ENCODE measurements around the gene MESP2. TPM values are rescaled to one million over a fixed set of nuclear protein-coding genes. Genes with fewer than 3 reads are reported as not detected.

Gene MESP2, protein sequence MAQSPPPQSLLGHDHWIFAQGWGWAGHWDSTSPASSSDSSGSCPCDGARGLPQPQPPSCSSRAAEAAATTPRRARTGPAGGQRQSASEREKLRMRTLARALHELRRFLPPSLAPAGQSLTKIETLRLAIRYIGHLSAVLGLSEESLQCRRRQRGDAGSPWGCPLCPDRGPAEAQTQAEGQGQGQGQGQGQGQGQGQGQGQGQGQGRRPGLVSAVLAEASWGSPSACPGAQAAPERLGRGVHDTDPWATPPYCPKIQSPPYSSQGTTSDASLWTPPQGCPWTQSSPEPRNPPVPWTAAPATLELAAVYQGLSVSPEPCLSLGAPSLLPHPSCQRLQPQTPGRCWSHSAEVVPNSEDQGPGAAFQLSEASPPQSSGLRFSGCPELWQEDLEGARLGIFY
- total RNA-seq (2021) (0.26 and 0.81 TPM in 2 replicates), Bru-seq, nascent RNA (percentile 11 among the genes with signal in this experiment), BruChase-seq, experiment 1, labeled RNA remaining after a 2-hour chase (not detected), BruChase-seq, experiment 2, labeled RNA remaining after a 6-hour chase (percentile 10 among the genes with signal in this experiment)
- long read RNA-seq, partial matches to known transcripts: 0 of 1 reads
- long read RNA-seq, other reads (novel, unspliced or antisense): 0 of 1 reads

DNA sequence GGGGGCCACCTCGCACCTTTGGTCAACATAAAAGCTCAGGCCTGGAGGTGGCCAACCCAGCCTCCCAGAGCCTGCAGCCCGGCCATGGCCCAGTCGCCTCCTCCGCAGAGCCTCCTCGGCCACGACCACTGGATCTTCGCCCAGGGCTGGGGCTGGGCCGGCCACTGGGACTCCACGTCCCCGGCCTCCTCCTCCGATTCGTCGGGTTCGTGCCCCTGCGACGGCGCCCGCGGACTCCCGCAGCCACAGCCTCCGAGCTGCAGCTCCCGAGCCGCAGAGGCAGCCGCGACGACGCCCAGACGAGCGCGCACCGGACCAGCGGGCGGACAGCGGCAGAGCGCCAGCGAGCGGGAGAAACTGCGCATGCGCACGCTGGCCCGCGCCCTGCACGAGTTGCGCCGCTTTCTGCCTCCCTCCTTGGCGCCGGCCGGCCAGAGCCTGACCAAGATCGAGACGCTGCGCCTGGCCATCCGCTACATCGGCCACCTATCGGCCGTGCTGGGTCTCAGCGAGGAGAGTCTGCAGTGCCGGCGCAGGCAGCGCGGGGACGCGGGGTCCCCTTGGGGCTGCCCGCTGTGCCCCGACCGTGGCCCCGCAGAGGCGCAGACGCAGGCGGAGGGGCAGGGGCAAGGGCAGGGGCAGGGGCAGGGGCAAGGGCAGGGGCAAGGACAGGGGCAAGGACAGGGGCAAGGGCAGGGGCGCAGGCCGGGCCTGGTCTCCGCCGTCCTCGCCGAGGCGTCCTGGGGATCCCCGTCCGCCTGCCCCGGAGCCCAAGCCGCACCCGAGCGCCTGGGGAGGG lies at the start of gene MESP2:
MESP2 (plus strand) TSS at position 59 of the 799 bp plus-strand sequence; CDS start at position 85, 26 bp downstream.
- TF ChIP-seq, protein P1, sequence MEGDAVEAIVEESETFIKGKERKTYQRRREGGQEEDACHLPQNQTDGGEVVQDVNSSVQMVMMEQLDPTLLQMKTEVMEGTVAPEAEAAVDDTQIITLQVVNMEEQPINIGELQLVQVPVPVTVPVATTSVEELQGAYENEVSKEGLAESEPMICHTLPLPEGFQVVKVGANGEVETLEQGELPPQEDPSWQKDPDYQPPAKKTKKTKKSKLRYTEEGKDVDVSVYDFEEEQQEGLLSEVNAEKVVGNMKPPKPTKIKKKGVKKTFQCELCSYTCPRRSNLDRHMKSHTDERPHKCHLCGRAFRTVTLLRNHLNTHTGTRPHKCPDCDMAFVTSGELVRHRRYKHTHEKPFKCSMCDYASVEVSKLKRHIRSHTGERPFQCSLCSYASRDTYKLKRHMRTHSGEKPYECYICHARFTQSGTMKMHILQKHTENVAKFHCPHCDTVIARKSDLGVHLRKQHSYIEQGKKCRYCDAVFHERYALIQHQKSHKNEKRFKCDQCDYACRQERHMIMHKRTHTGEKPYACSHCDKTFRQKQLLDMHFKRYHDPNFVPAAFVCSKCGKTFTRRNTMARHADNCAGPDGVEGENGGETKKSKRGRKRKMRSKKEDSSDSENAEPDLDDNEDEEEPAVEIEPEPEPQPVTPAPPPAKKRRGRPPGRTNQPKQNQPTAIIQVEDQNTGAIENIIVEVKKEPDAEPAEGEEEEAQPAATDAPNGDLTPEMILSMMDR (conservative IDR thresholded peaks at IDR 0.05; ENCODE audit: low read depth, low read length): no peak
- no peak for TF ChIP-seq EZH2 (IDR thresholded peaks at IDR 0.05; ENCODE audit: borderline replicate concordance, low read depth, low read length, poor library complexity, severe bottlenecking)
- no peak within 1 kb of the TSS for H3K27ac ChIP-seq (ENCODE audit: low read depth, low read length, poor library complexity, severe bottlenecking)
- no peaks in the 10 kb centered on the region for H3K27me3 ChIP-seq (replicated peaks; ENCODE audit: insufficient read depth, low read depth, low read length, poor library complexity)
- no TSS peak for BruUV-seq (replicated peaks)
- H3K9me3 ChIP-seq (ENCODE audit: low read depth, low read length, poor library complexity, severe bottlenecking): no peaks in the 10 kb centered on the region
- intact Hi-C loops (cut with micrococcal nuclease; ENCODE audit: unreplicated experiment): no loop called here
- H3K36me3 ChIP-seq (ENCODE audit: insufficient read depth, low read length, poor library complexity, severe bottlenecking): no peaks in the 10 kb centered on the region
- POLR2A ChIA-PET (ENCODE audit: low non-redundant PET): no interaction called here
- peak within 1 kb of the TSS; percentile 43 for H3K4me3 ChIP-seq (ENCODE audit: low read depth, low read length, poor library complexity, severe bottlenecking)
- H3K4me1 ChIP-seq (ENCODE audit: insufficient read depth, low read length, poor library complexity, severe bottlenecking): peaks cover 10% of the 10 kb centered on the region
- CTCF ChIA-PET: no interaction called here
- DNase-seq (ENCODE audit: low spot score): peak; percentile 73

DNA sequence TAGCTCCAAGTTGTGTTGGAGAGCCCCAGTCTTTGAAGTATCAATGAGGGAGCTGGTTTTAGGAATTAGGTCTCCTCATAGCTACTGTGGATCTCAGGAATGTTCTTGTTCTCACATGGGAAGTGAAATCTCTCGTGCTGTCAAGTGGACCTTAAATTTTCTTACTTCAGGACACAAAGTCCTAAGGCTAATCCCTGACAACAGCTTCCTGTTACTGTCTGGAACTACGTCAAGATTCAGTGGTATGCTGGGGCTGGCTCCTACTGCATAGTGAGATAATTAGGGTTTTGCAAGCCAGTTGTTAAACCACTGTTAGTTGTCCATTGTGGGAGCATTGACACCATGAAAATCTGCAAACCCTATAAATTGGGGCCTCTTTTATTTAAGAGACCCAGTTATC lies 47.9 kb upstream of the MESP2 start:
- Histone ChIP-seq H3K4me3 (ENCODE audit: low read depth, low read length, poor library complexity, severe bottlenecking) (no peak overlapping the region), H3K36me3 (ENCODE audit: insufficient read depth, low read length, poor library complexity, severe bottlenecking) (no peaks in the 10 kb centered on the region), H3K27ac (ENCODE audit: low read depth, low read length, poor library complexity, severe bottlenecking) (no peak overlapping the region), H3K27me3 (replicated peaks; ENCODE audit: insufficient read depth, low read depth, low read length, poor library complexity) (no peaks in the 10 kb centered on the region), H3K9me3 (ENCODE audit: low read depth, low read length, poor library complexity, severe bottlenecking) (no peaks in the 10 kb centered on the region), H3K4me1 (ENCODE audit: insufficient read depth, low read length, poor library complexity, severe bottlenecking) (peaks cover 10% of the 10 kb centered on the region)
- CTCF ChIA-PET: interaction anchor here (0.6 kb wide), 1 partner anchor 11 kb away, joined by 3 read pairs; no protein-coding TSS in a partner anchor
- intact Hi-C loops (cut with micrococcal nuclease; ENCODE audit: unreplicated experiment): no loop called here
- POLR2A ChIA-PET (ENCODE audit: low non-redundant PET): no interaction called here
- DNase-seq (ENCODE audit: low spot score): peak; percentile 66
- no peak for TF ChIP-seq EZH2 (IDR thresholded peaks at IDR 0.05; ENCODE audit: borderline replicate concordance, low read depth, low read length, poor library complexity, severe bottlenecking)
- TF ChIP-seq, protein P1 (conservative IDR thresholded peaks at IDR 0.05; ENCODE audit: low read depth, low read length): no peak
- no TSS peak for BruUV-seq (replicated peaks)

DNA sequence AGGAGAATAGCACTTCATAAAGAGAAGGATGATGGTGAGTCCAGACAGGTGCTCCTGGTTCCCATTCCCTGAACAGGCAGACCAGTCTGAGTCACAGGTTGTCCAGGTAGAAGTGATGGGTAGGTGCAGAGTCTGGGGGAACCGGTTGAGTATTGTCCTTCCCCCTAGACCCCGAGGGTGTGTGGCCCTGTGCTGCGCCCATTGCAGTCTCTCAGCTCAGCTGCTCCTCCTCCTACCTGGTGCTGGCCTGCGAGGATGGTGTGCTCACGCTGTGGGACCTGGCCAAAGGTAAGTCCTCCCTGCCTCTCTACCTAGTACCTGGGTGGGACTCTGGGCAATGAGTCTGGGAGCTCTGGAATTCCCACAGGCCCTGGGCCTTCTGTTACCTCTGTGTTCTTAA lies 44.9 kb upstream of the MESP2 start:
- no peak overlapping the region for H3K4me3 ChIP-seq (ENCODE audit: low read depth, low read length, poor library complexity, severe bottlenecking)
- ChIA-PET CTCF (no interaction called here), POLR2A (ENCODE audit: low non-redundant PET) (interaction anchor here (0.5 kb wide), 1 partner anchor 154 kb away, joined by 15 read pairs; no protein-coding TSS in a partner anchor)
- no peaks in the 10 kb centered on the region for H3K9me3 ChIP-seq (ENCODE audit: low read depth, low read length, poor library complexity, severe bottlenecking)
- no TSS peak for BruUV-seq (replicated peaks)
- H3K36me3 ChIP-seq (ENCODE audit: insufficient read depth, low read length, poor library complexity, severe bottlenecking): no peaks in the 10 kb centered on the region
- no peak overlapping the region for H3K27ac ChIP-seq (ENCODE audit: low read depth, low read length, poor library complexity, severe bottlenecking)
- DNase-seq (ENCODE audit: low spot score): no peak
- no peaks in the 10 kb centered on the region for H3K27me3 ChIP-seq (replicated peaks; ENCODE audit: insufficient read depth, low read depth, low read length, poor library complexity)
- intact Hi-C loops (cut with micrococcal nuclease; ENCODE audit: unreplicated experiment): no loop called here
- peaks cover 10% of the 10 kb centered on the region for H3K4me1 ChIP-seq (ENCODE audit: insufficient read depth, low read length, poor library complexity, severe bottlenecking)
- no peak for TF ChIP-seq EZH2 (IDR thresholded peaks at IDR 0.05; ENCODE audit: borderline replicate concordance, low read depth, low read length, poor library complexity, severe bottlenecking)
- TF ChIP-seq, protein P1 (conservative IDR thresholded peaks at IDR 0.05; ENCODE audit: low read depth, low read length): no peak

Data from A673 (cell line).